ENCODE measurements around the gene MME. TPM values are rescaled to one million over a fixed set of nuclear protein-coding genes. Genes with fewer than 3 reads are reported as not detected.

Gene MME
- 0.07 to 0.13 TPM (median 0.08 TPM) in 3 of 5 replicates, not detected in the others for total RNA-seq (2022; extraction: Qiagen RNA extraction)

GRCh38 chr3:155079746-155080487 is at the start of gene MME:
Gene MME, plus strand, starts transcription at chr3:155080319. Its CDS starts 3,849 bp downstream, at chr3:155084168.

Other genes with a start within 250 kb of the MME start
- not detected in 5 replicates for gene STRIT1, start 213.4 kb downstream of the MME start, total RNA-seq (2022; extraction: Qiagen RNA extraction)